Lower lobe of right lung (tissue), 2 donors: ENCODE results near the gene FAM118A. TPM values are rescaled to one million over a fixed set of nuclear protein-coding genes. Genes with fewer than 3 reads are reported as not detected.
A peak's percentile ranks its signal among the peaks of the same experiment; 100 is the strongest.

ENCODE experiments used
- ATAC-seq, 2 donors: fragments of 200-7000 bp; cut with Tn5 transposase; one replicate each; pipeline ENCODE4 v1.9.1; 2020 to 2022; ENCODE audit warnings: mild to moderate bottlenecking in 2 of 2, moderate library complexity in 2 of 2
- DNase-seq: peaks from one replicate; pipeline ENCODE4 v3.0.0-alpha.2; 2020
- H3K27ac ChIP-seq: fragments of 200-600 bp; one replicate; pipeline ENCODE4 v1.8.0; 2022
- H3K27me3 ChIP-seq: fragments of 200-600 bp; one replicate; pipeline ENCODE4 v1.8.0; 2022; ENCODE audit warnings: low read depth
- H3K36me3 ChIP-seq: fragments of 200-600 bp; one replicate; pipeline ENCODE4 v1.8.0; 2022; ENCODE audit warnings: mild to moderate bottlenecking
- H3K4me1 ChIP-seq: fragments of 200-600 bp; one replicate; pipeline ENCODE4 v1.8.0; 2022
- H3K4me3 ChIP-seq: fragments of 200-600 bp; one replicate; pipeline ENCODE4 v1.8.0; 2022; ENCODE audit warnings: mild to moderate bottlenecking
- H3K9me3 ChIP-seq: fragments of 200-600 bp; one replicate; pipeline ENCODE4 v1.8.0; 2022
- intact Hi-C: fragments of 100-400 bp; cut with DNase I; formaldehyde crosslinking; loops from one replicate; pipeline ENCODE4 v1.11.0; 2022
- total RNA-seq: library from RNA; stranded (reverse); fragmentation: NEBNext Ultra II Directional; extraction: Animal tissue kit (Norgen Biotek cat#: 25700); gene quantifications from one replicate; pipeline ENCODE4 v1.2.1, GENCODE V29; 2021
- TF ChIP-seq, protein P1 (sequence below): fragments of 200-600 bp; IDR thresholded peaks from one replicate; pipeline ENCODE4 v1.8.0; 2022; ENCODE audit warnings: antibody characterized with exemption, mild to moderate bottlenecking
- donor health status: DM: no; HTN: yes; CAD: no; lungs with severe emphysema.

Gene FAM118A
- total RNA-seq, 1 donor from 2014 or later: 19.8 TPM

DNA sequence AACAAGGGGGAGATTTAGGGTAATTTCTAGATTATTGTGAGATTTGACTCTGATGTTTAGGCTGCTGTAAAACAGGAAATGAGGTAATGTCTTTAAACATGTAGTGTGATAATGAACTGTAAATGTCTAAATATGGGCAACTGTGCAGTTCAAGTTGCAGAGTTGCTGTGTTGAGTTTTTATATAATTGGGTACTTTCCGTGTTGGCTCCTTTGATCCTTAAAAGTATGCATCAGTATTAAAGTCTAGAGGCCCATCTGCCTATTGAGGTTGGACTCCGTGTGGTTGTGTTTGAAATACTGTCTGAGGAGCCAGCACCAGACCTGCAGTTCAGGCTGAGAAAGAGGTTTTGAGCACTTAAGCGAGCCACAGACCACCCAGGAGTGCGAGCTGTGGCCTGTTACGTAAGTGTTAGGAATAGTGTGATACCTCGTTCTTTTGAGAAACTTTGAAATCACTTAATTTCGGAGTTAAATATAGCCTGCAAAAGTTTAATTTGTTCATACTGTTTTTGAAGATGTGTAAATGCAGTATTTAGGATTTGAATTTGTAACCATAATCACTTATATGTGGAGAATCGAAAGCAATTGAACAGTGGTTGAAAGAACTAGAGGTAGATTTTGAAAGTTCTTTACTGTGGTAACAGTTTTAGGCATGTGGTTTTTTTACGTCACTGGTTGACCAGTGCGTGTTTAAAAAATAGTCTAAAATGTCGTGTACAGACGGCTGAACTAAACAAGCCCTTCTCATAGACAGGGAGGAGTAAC, 9.0 kb downstream of the FAM118A start:
- H3K27me3 ChIP-seq: no peaks in the 10 kb centered on the region
- intact Hi-C loops: no loop called here
- H3K36me3 ChIP-seq: peaks cover 15% of the 10 kb centered on the region
- TF ChIP-seq, protein P1, sequence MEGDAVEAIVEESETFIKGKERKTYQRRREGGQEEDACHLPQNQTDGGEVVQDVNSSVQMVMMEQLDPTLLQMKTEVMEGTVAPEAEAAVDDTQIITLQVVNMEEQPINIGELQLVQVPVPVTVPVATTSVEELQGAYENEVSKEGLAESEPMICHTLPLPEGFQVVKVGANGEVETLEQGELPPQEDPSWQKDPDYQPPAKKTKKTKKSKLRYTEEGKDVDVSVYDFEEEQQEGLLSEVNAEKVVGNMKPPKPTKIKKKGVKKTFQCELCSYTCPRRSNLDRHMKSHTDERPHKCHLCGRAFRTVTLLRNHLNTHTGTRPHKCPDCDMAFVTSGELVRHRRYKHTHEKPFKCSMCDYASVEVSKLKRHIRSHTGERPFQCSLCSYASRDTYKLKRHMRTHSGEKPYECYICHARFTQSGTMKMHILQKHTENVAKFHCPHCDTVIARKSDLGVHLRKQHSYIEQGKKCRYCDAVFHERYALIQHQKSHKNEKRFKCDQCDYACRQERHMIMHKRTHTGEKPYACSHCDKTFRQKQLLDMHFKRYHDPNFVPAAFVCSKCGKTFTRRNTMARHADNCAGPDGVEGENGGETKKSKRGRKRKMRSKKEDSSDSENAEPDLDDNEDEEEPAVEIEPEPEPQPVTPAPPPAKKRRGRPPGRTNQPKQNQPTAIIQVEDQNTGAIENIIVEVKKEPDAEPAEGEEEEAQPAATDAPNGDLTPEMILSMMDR: no peak
- peak; percentile 20 to 44 for ATAC-seq
- H3K4me3 ChIP-seq: no peak overlapping the region
- no peak for DNase-seq
- peak overlapping the region; percentile 75 for H3K27ac ChIP-seq
- peaks cover 38% of the 10 kb centered on the region for H3K4me1 ChIP-seq
- H3K9me3 ChIP-seq: no peaks in the 10 kb centered on the region

DNA sequence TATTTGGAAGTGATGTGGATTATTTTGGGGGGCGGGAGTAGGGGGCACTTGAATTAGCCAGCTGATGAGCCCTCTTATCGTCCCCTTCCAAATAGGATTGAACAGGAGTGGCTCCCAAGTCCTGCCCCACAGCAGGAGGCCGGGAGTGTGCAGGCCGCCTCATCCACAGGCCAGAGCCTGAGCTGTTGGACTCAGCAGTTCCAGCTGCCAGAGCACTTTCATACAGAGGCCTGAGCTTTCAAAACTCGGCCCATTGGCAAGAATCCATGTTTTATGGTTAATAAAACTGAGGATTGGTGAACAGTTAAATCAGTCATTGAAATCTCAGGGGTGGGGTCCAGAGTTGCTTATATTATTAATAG, 9.6 kb downstream of the FAM118A start:
- H3K4me3 ChIP-seq: no peak overlapping the region
- no peaks in the 10 kb centered on the region for H3K27me3 ChIP-seq
- DNase-seq (no peak), ATAC-seq (peak; percentile 40 to 57)
- intact Hi-C loops: no loop called here
- TF ChIP-seq, protein P1: no peak
- H3K27ac ChIP-seq: peak overlapping the region; percentile 75
- no peaks in the 10 kb centered on the region for H3K9me3 ChIP-seq
- H3K36me3 ChIP-seq: peaks cover 21% of the 10 kb centered on the region
- H3K4me1 ChIP-seq: peaks cover 33% of the 10 kb centered on the region

DNA sequence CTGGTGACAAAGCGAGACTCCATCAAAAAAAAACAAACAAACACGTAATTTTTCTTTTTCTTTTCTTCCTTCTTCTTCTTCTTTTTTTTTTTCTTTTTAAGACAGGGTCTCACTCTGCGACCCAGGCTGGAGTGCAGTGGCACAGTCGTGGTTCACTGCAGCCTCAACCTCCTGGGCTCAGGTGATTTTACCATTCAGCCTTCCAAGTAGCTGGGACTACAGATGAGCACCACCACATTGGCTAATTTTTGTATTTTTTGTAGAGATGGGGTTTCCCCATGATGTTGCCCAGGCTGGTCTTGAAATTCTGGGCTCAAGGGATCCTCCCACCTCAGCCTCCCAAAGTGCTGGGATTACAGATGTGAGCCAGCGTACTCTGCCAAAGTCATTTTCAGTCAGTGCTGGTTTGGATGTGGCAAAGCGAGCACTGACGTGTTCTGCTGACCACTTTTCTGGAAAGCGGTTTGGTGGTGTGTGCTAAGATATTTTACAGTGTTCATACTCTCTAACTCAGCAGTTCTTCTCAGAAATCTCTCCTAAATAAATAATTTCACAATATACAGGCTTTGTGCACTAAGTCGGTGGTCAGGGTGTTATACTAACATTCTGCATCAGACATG, 10.7 kb downstream of the FAM118A start:
- Histone ChIP-seq H3K27me3 (no peaks in the 10 kb centered on the region), H3K4me1 (peaks cover 28% of the 10 kb centered on the region), H3K27ac (no peak overlapping the region), H3K36me3 (peaks cover 31% of the 10 kb centered on the region), H3K9me3 (no peaks in the 10 kb centered on the region), H3K4me3 (no peak overlapping the region)
- ATAC-seq: no peak
- intact Hi-C loops: no loop called here
- TF ChIP-seq, protein P1: no peak
- no peak for DNase-seq

DNA sequence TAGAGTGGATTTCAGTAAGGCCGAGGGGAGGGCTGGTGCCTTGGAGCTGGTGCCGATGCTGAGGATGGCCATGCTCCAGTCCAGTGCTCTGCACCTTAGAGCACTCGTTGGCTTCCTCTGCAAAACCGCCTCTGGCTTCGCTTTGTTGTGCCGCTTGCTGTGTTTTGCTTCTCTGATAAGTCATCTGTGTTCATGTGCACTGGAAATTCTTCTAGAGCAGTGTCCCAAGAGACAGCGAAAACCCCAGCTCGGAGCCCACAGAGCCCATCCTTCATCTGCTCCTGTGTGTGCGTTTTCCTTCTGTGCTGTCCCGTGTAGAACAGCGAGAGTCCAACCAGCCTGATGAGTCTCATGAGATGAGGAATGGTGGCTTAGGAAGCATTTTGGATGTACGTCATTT, 12.1 kb downstream of the FAM118A start:
- no peak for DNase-seq
- H3K4me1 ChIP-seq: peaks cover 28% of the 10 kb centered on the region
- no peak overlapping the region for H3K4me3 ChIP-seq
- TF ChIP-seq, protein P1: no peak
- H3K27me3 ChIP-seq: no peaks in the 10 kb centered on the region
- H3K9me3 ChIP-seq: no peaks in the 10 kb centered on the region
- ATAC-seq: no peak
- intact Hi-C loops: no loop called here
- H3K36me3 ChIP-seq: peaks cover 31% of the 10 kb centered on the region
- H3K27ac ChIP-seq: no peak overlapping the region

DNA sequence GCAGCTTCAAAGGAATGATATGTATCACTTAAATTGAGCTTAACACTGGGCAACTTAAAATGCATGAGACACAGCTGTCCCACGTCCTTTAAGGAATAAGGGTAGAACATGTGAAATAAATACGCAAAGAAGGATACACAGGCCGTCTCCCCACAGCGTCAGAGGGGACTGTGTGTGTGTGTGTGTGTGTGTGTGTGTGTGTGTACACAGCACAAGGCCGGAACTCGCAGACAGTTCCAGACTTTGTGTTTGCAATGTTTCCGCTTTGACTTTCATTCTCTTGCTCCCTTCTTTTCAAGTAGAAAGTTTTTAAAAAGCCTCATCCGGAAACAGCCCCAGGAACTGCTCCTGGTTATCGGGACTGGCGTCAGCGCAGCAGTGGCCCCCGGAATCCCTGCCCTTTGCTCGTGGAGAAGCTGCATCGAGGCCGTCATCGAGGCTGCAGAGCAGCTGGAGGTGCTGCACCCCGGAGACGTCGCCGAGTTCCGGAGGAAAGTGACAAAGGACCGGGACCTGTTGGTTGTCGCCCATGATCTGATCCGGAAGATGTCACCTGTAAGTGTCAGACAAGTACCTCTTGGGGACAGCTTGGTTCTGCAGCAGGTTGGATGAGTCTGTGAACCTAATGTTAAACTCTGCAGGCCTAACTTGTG, 13.3 kb downstream of the FAM118A start:
- intact Hi-C loops: no loop called here
- peaks cover 17% of the 10 kb centered on the region for H3K4me1 ChIP-seq

More for the DNA sequence above, 13.3 kb downstream of the FAM118A start:
- ATAC-seq (no peak), DNase-seq (no peak)
- no peak overlapping the region for H3K4me3 ChIP-seq
- TF ChIP-seq, protein P1: no peak
- H3K9me3 ChIP-seq: no peaks in the 10 kb centered on the region
- no peaks in the 10 kb centered on the region for H3K27me3 ChIP-seq
- peaks cover 40% of the 10 kb centered on the region for H3K36me3 ChIP-seq
- no peak overlapping the region for H3K27ac ChIP-seq
